Testis (tissue), 3 donors: ENCODE measurements around the gene COL26A1. TPM values are rescaled to one million over a fixed set of nuclear protein-coding genes. Genes with fewer than 3 reads are reported as not detected.

Experiments
- DNase-seq: peaks from one replicate; pipeline ENCODE4 v3.0.0-alpha.2; 2019
- H3K27ac ChIP-seq, 2 donors: fragments of 200-600 bp; sonication (generic); one replicate each; pipeline ENCODE4 v1.5.1; 2019
- H3K27me3 ChIP-seq: fragments of 200-600 bp; sonication (generic); one replicate; pipeline ENCODE4 v1.5.1; 2019
- H3K36me3 ChIP-seq: fragments of 200-600 bp; sonication (generic); one replicate; pipeline ENCODE4 v1.5.1; 2017; ENCODE audit warnings: low read depth; ENCODE audit errors: missing control alignments
- H3K4me1 ChIP-seq: fragments of 200-600 bp; sonication (generic); one replicate; pipeline ENCODE4 v1.5.1; 2019
- H3K4me3 ChIP-seq, 2 donors: fragments of 200-600 bp; sonication (generic); one replicate each; pipeline ENCODE4 v1.5.1; 2017 to 2019
- H3K9me3 ChIP-seq: fragments of 200-600 bp; sonication (generic); one replicate; pipeline ENCODE4 v1.5.1; 2017
- POLR2A ChIP-seq: fragments of 450-650 bp; IDR thresholded peaks from one replicate; pipeline ENCODE4 v1.6.1; 2017; ENCODE audit warnings: antibody characterized with exemption, mild to moderate bottlenecking, moderate library complexity
- WGBS, 2 donors: methylation state at CpG; one replicate each; pipeline ENCODE4 v1.1.5; 2018; 5-methylcytosine and 5-hydroxymethylcytosine counted together
- intact Hi-C: fragments of 100-400 bp; cut with DNase I; formaldehyde crosslinking; loops from one replicate; pipeline ENCODE4 v1.15.1; 2023; ENCODE audit warnings: low total_unique reads
- polyA plus RNA-seq: library from polyadenylated mRNA; stranded (reverse); fragments of 350-450 nt; fragmentation: Illumina TruSeq; extraction: RNeasy Lipid Tissue Mini Kit (QIAGEN cat#74804); gene quantifications from one replicate; pipeline ENCODE4 v1.2.3, GENCODE V29; 2014; ENCODE audit warnings: low read depth, low replicate concordance; ENCODE audit not compliant: insufficient read depth
- total RNA-seq, 2 donors: library from RNA; depleted of rRNA; stranded (reverse); fragments of >200 nt; gene quantifications; one replicate each; pipeline ENCODE4 v1.2.3, GENCODE V29; 2016
- TF ChIP-seq, protein P1 (sequence below), 3 experiments: fragments of 450-650 bp in 2 of 3; fragments of 200-600 bp in 1 of 3; sonication (generic) in 1 of 3; IDR thresholded peaks; one replicate each; pipeline ENCODE4 v1.5.1; 2016 to 2019; ENCODE audit warnings: antibody characterized with exemption in 3 of 3, mild to moderate bottlenecking in 2 of 3, moderate library complexity in 1 of 3

The COL26A1 gene
- total and polyA plus RNA-seq, 3 donors from 2014 or later, result 0.94 to 3.1 (median 1.1) TPM

GRCh38 chr7:101576998-101577397 is 214.3 kb downstream of the COL26A1 start:
- no peaks in the 10 kb centered on the region for H3K9me3 ChIP-seq
- DNase-seq, result no peak
- 97 to 98% methylated on average over 3 of the region's 3 CpGs for WGBS, 2 donors
- H3K27ac ChIP-seq, result no peak overlapping the region
- TF ChIP-seq POLR2A, result no peak
- TF ChIP-seq, protein P1, sequence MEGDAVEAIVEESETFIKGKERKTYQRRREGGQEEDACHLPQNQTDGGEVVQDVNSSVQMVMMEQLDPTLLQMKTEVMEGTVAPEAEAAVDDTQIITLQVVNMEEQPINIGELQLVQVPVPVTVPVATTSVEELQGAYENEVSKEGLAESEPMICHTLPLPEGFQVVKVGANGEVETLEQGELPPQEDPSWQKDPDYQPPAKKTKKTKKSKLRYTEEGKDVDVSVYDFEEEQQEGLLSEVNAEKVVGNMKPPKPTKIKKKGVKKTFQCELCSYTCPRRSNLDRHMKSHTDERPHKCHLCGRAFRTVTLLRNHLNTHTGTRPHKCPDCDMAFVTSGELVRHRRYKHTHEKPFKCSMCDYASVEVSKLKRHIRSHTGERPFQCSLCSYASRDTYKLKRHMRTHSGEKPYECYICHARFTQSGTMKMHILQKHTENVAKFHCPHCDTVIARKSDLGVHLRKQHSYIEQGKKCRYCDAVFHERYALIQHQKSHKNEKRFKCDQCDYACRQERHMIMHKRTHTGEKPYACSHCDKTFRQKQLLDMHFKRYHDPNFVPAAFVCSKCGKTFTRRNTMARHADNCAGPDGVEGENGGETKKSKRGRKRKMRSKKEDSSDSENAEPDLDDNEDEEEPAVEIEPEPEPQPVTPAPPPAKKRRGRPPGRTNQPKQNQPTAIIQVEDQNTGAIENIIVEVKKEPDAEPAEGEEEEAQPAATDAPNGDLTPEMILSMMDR (IDR thresholded peaks at IDR 0.05), result no peak
- no peaks in the 10 kb centered on the region for H3K36me3 ChIP-seq
- H3K27me3 ChIP-seq, result no peaks in the 10 kb centered on the region
- H3K4me1 ChIP-seq, result no peaks in the 10 kb centered on the region
- intact Hi-C loops, result no loop called here
- H3K4me3 ChIP-seq, result no peak overlapping the region

DNA sequence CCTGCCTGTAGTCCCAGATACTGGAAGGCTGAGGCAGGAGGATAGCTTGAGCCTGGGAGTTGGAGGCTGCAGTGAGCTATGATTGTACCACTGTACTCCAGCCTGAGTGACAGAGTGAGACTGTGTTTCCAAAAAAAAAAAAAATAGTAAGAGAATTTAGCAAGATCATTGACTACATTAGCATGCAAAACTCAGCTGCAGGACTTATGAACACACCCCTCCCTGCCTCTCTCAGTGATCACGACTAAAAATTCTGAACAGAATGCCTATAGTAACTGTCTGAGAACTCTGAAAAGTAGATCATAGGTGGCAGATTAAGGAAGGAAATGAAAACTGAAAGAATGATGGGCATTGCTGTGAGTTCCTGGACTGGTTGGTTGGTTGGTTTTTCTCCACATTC is 215.9 kb downstream of the COL26A1 start:
- H3K27ac ChIP-seq, result no peak overlapping the region
- no peaks in the 10 kb centered on the region for H3K27me3 ChIP-seq
- no peak for TF ChIP-seq POLR2A
- TF ChIP-seq, protein P1 (IDR thresholded peaks at IDR 0.05), result no peak
- H3K9me3 ChIP-seq, result no peaks in the 10 kb centered on the region
- no peak for DNase-seq
- no peaks in the 10 kb centered on the region for H3K36me3 ChIP-seq
- intact Hi-C loops, result no loop called here
- whole genome bisulfite sequencing, 2 donors, result 68 to 70% methylated on average over 1 of the region's 1 CpG
- no peaks in the 10 kb centered on the region for H3K4me1 ChIP-seq
- H3K4me3 ChIP-seq, result no peak overlapping the region

GRCh38 chr7:101580596-101580995 is 217.9 kb downstream of the COL26A1 start:
- WGBS, 2 donors, result 94% methylated on average over 5 to 7 of the region's 7 CpGs
- Histone ChIP-seq H3K27me3 (no peaks in the 10 kb centered on the region), H3K36me3 (no peaks in the 10 kb centered on the region), H3K9me3 (no peaks in the 10 kb centered on the region), H3K4me3 (no peak overlapping the region), H3K27ac (no peak overlapping the region), H3K4me1 (no peaks in the 10 kb centered on the region)
- TF ChIP-seq, protein P1 (IDR thresholded peaks at IDR 0.05), result no peak
- intact Hi-C loops, result no loop called here
- no peak for DNase-seq

GRCh38 chr7:101581891-101582290 is 219.2 kb downstream of the COL26A1 start:
- Histone ChIP-seq H3K4me1 (no peaks in the 10 kb centered on the region), H3K27me3 (no peaks in the 10 kb centered on the region), H3K27ac (no peak overlapping the region), H3K4me3 (no peak overlapping the region), H3K9me3 (no peaks in the 10 kb centered on the region), H3K36me3 (no peaks in the 10 kb centered on the region)
- TF ChIP-seq POLR2A, result no peak
- intact Hi-C loops, result no loop called here
- WGBS, 2 donors, result 82 to 86% methylated on average over 10 of the region's 10 CpGs
- DNase-seq, result no peak

GRCh38 chr7:101582971-101583370 is 220.3 kb downstream of the COL26A1 start:
- 95 to 96% methylated on average over 3 of the region's 3 CpGs for WGBS, 2 donors
- H3K27me3 ChIP-seq, result no peaks in the 10 kb centered on the region
- H3K27ac ChIP-seq, result no peak overlapping the region
- DNase-seq, result no peak
- no peaks in the 10 kb centered on the region for H3K9me3 ChIP-seq
- no peak overlapping the region for H3K4me3 ChIP-seq
- intact Hi-C loops, result no loop called here
- no peaks in the 10 kb centered on the region for H3K36me3 ChIP-seq
- TF ChIP-seq, protein P1 (IDR thresholded peaks at IDR 0.05), result no peak
- no peak for TF ChIP-seq POLR2A
- no peaks in the 10 kb centered on the region for H3K4me1 ChIP-seq
